ENCODE results near the gene TRIAP1.
"Not testable (repeated sequence)": the region's sequence is repeated elsewhere in the genome, so short reads cannot be mapped to it uniquely, and the experiment has no call there.

TRIAP1 gene

GRCh38 chr12:120453977-120454376, 7.8 kb upstream of the TRIAP1 start:
- Mint-ChIP-seq H3K36me3 (no peaks in the 10 kb centered on the region), H3K27ac (no peak overlapping the region), H3K4me3 (no peak overlapping the region)

DNA sequence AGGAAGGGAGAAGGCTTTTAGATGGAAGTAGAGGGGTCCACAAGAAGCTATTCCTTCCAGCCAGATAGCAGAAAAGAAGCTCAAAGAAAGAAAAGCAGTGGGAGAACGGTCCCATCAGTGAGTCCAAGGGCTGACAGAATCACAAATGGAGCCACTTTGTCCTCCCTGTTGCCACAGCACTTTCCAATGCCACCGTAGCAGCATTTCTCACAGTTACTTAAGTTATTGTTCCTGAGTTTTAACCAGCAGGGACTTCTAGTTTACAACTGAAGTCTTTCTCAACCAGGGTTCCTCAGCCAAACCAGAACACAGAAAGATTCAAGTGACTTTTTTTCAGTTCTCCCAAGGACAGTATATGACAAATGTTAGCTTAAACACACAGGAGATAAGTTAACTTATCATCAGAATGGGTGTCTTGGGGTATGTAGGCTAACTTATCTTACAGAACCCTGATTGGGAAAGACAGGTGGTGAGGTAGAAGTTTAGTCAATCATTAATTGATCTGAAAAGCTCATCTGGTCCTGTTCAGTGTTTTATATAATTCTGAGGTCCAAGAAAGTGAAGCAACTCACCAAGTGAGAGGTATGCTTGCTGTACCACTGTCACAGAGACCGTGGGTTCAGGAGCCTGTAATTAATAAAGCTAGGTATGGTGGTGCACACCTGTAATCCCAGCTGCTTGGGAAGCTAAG, 7.0 kb upstream of the TRIAP1 start:
- Mint-ChIP-seq H3K4me1 (peaks cover 11% of the 10 kb centered on the region), H3K4me3 (no peak overlapping the region), H3K27ac (peak overlapping the region; percentile 12), H3K9me3 (no peaks in the 10 kb centered on the region), H3K27me3 (no peaks in the 10 kb centered on the region), H3K36me3 (no peaks in the 10 kb centered on the region)

More at GRCh38 chr12:120453977-120454376, 7.8 kb upstream of the TRIAP1 start:
- Mint-ChIP-seq H3K27me3 (no peaks in the 10 kb centered on the region), H3K4me1 (peaks cover 10% of the 10 kb centered on the region), H3K9me3 (no peaks in the 10 kb centered on the region)

- not testable (repeated sequence) for H3K36me3 Mint-ChIP-seq, H3K4me3 Mint-ChIP-seq, H3K27me3 Mint-ChIP-seq, H3K9me3 Mint-ChIP-seq, H3K27ac Mint-ChIP-seq
- peaks cover 17% of the 10 kb centered on the region for H3K4me1 Mint-ChIP-seq
Observed at GRCh38 chr12:120452524-120452923, 6.3 kb upstream of the TRIAP1 start.

GRCh38 chr12:120447992-120448391, 1.8 kb upstream of the TRIAP1 start:
- Mint-ChIP-seq H3K4me3 (peak overlapping the region; percentile 95), H3K9me3 (no peaks in the 10 kb centered on the region), H3K27ac (no peak overlapping the region), H3K36me3 (peaks cover 4% of the 10 kb centered on the region), H3K4me1 (peaks cover 27% of the 10 kb centered on the region), H3K27me3 (no peaks in the 10 kb centered on the region)

DNA sequence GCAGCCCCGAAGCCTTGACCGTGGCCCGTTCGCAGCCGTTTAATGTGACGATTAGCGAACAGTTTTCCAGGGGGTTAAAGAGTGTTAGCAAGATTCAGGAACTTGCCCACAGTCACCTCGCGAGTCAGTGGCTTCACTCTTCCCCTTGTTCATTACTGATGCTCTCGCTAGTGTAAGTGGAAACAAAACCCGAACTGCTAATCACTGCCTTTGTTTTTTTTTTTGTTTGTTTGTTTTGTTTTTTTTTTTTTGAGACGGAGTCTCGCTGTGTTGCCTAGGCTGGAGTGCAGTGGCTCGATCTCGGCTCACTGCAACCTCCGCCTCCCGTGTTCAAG, 627 bp upstream of the TRIAP1 start:
- H3K27me3 Mint-ChIP-seq, H3K9me3 Mint-ChIP-seq, H3K36me3 Mint-ChIP-seq: not testable (repeated sequence)
- H3K27ac Mint-ChIP-seq, result peak overlapping the region; percentile 94
- peaks cover 27% of the 10 kb centered on the region for H3K4me1 Mint-ChIP-seq
- H3K4me3 Mint-ChIP-seq, result peak overlapping the region; percentile 95

DNA sequence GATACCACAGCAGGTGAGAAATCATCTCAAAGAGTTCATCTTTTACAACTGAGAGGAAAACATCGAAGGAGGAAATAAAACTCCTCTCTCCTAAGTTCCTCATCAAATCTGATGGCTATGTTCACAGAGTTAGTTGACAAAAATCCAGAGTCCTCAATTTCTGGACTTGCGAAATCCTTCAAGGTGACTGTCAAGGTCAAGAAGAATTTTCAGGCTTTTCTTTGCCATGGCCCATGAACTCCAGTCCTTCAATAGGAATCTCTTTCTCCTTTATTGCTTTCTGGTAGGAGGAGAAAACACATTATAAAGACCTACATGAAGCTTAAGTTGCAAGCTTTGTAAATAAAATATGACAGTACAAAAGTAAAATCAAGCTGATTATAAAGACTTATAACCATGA, 1.5 kb downstream of the TRIAP1 start:
- Mint-ChIP-seq H3K4me1 (peaks cover 35% of the 10 kb centered on the region), H3K4me3 (peak overlapping the region; percentile 95), H3K27ac (peak overlapping the region; percentile 35), H3K36me3 (peaks cover 4% of the 10 kb centered on the region), H3K9me3 (no peaks in the 10 kb centered on the region), H3K27me3 (no peaks in the 10 kb centered on the region)

DNA sequence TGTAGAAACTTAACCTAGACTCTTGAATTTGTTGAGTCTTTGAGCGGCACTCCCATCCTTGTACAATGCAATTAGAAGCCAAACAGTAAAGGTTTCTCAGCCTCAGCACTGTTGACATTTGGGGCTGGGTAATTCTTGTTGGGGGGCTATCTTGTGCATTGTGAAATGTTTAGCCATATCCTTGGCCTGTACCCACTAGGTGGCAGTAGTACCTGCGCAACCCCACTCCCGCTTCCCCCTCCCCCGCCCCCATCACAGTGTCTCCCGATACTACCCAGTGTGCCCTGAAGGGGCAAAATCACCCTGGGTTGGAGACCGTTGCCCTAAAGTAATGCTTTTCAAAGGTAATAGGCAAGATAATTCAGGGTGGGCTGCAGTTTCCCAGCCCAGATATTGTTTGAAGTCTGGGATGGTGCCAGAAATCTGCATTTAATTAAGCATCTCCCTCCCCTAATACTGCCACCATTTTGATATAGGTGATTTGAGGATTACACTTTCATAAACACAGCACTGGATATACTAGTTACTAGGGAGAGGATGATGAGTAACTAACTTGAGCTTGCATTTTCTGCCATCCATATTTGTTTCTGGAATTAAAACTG, 6.4 kb downstream of the TRIAP1 start:
- Mint-ChIP-seq H3K36me3 (no peaks in the 10 kb centered on the region), H3K4me1 (peaks cover 26% of the 10 kb centered on the region)

DNA sequence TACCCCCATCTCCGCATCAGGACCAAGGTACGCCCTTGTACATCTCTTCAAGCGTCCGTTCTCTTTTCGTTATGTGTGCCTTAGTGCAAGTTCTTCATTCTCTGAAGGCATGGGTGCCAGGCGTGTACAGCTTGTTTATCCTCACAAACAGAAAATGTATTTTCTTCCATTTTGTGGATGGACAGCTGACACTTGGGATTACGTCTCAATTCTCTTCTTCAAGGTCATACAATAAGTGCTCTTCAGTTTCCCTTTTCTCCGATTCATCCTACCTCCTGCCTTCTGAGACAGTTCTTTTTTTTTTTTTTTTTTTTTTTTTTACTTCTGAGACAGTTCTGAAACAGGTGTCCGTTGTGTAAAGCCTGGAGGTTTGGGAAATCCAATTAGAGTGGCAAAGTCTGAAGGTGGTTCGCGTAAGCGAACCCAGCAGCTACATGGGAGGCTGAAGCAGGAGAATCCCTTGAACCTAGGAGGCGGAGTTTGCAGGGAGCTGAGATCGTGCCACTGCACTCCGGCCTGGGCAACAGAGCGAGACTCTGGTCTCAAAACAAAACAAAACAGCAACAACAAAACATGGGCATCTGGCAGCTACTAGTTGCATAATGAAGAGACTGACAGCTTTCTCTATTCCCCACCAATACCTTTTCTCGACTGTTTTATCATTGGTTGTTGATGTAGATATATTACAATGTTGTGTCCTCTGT, 7.5 kb downstream of the TRIAP1 start:
- no peaks in the 10 kb centered on the region for H3K36me3 Mint-ChIP-seq
- H3K4me3 Mint-ChIP-seq, result peak overlapping the region; percentile 95
- H3K9me3 Mint-ChIP-seq, result no peaks in the 10 kb centered on the region
- peak overlapping the region; percentile 94 for H3K27ac Mint-ChIP-seq
- no peaks in the 10 kb centered on the region for H3K27me3 Mint-ChIP-seq
- H3K4me1 Mint-ChIP-seq, result peaks cover 23% of the 10 kb centered on the region

More for the DNA sequence above, 6.4 kb downstream of the TRIAP1 start:
- no peaks in the 10 kb centered on the region for H3K9me3 Mint-ChIP-seq
- H3K27ac Mint-ChIP-seq, result no peak overlapping the region
- H3K27me3 Mint-ChIP-seq, result no peaks in the 10 kb centered on the region
- peak overlapping the region; percentile 68 for H3K4me3 Mint-ChIP-seq

DNA sequence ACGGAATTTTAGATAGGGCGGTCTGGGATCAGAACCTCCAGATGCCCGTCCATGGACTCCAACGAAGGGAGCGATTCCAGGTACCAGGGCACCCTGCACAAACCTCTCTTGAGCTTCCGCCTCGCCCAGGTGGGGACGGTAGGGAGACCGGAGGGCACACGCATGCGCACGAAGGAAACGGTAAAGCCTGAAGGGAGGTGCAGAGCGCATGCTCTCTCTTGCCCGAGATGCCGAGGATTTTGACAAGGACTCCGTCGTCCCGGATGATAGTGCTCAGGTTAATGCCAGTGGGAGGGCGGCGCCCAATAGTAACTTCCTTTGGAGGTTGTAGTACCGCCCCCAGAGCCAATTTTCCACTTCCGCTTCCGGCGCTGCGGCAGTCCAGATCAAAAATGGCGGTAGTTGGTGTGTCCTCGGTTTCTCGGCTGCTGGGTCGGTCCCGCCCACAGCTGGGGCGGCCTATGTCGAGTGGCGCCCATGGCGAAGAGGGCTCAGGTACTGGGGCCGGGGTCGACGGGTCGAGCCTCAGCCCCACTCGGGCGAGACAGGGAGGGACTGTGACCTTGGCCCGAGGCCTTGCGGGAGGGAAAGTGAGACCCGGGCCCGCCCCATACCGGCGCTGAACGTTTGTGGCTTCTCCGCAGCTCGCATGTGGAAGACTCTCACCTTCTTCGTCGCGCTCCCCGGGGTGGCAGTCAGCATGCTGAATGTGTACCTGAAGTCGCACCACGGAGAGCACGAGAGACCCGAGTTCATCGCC, 8.3 kb downstream of the TRIAP1 start, which contains the start of gene COX6A1:
TSS of gene COX6A1 (plus strand) at position 379 of the 760 bp plus-strand sequence. CDS start at position 393, 14 bp downstream.
- Mint-ChIP-seq H3K9me3 (no peaks in the 10 kb centered on the region), H3K4me3 (peak within 1 kb of the TSS; percentile 95), H3K27me3 (no peaks in the 10 kb centered on the region), H3K36me3 (no peaks in the 10 kb centered on the region), H3K4me1 (peaks cover 22% of the 10 kb centered on the region), H3K27ac (peak within 1 kb of the TSS; percentile 95)

- Mint-ChIP-seq H3K36me3 (no peaks in the 10 kb centered on the region), H3K27me3 (peaks cover 1% of the 10 kb centered on the region), H3K9me3 (no peaks in the 10 kb centered on the region), H3K4me3 (no peak overlapping the region), H3K4me1 (peaks cover 11% of the 10 kb centered on the region), H3K27ac (no peak overlapping the region)
Observed at GRCh38 chr12:120432772-120433525, 13.2 kb downstream of the TRIAP1 start.

GRCh38 chr12:120429368-120429767, 16.8 kb downstream of the TRIAP1 start:
- H3K9me3 Mint-ChIP-seq, result no peaks in the 10 kb centered on the region
- H3K4me3 Mint-ChIP-seq, result no peak overlapping the region
- no peaks in the 10 kb centered on the region for H3K36me3 Mint-ChIP-seq
- peaks cover 1% of the 10 kb centered on the region for H3K27me3 Mint-ChIP-seq
- H3K4me1 Mint-ChIP-seq, result peaks cover 4% of the 10 kb centered on the region
- no peak overlapping the region for H3K27ac Mint-ChIP-seq

DNA sequence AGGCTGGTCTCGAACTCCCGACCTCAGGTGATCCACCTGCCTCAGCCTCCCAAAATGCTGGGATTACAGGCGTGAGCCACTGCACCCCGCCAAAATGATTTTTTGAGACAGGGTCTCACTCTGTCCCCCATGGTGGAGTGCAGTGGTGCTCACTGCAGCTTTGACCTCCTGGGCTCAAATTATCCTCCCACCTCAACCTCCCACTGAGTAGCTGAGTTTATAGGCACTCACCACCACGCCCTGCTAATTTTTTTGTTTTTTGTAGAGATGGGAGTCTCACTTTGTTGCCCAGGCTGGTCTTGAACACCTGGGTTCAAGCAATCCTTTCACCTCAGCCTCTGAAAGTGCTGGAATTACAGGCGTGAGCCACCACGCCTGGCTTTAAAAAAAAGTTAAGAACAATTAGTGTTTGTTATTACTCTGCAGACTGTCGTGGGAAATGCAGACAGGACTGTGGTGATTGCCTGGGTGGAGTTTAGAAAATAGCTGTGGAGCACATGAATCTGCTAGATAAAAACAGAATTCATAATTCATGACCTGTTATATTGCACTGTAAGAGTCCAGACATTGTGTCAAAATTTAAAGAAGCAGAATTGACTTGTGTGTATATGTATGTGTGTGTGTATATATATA, 17.5 kb downstream of the TRIAP1 start:
- no peaks in the 10 kb centered on the region for H3K36me3 Mint-ChIP-seq
- H3K9me3 Mint-ChIP-seq, result no peaks in the 10 kb centered on the region
- peaks cover 1% of the 10 kb centered on the region for H3K27me3 Mint-ChIP-seq
- H3K27ac Mint-ChIP-seq, result no peak overlapping the region
- no peak overlapping the region for H3K4me3 Mint-ChIP-seq
- peaks cover 4% of the 10 kb centered on the region for H3K4me1 Mint-ChIP-seq

GRCh38 chr12:120425797-120426196, 20.4 kb downstream of the TRIAP1 start:
- Mint-ChIP-seq H3K4me3 (no peak overlapping the region), H3K4me1 (peaks cover 4% of the 10 kb centered on the region), H3K27ac (no peak overlapping the region)

DNA sequence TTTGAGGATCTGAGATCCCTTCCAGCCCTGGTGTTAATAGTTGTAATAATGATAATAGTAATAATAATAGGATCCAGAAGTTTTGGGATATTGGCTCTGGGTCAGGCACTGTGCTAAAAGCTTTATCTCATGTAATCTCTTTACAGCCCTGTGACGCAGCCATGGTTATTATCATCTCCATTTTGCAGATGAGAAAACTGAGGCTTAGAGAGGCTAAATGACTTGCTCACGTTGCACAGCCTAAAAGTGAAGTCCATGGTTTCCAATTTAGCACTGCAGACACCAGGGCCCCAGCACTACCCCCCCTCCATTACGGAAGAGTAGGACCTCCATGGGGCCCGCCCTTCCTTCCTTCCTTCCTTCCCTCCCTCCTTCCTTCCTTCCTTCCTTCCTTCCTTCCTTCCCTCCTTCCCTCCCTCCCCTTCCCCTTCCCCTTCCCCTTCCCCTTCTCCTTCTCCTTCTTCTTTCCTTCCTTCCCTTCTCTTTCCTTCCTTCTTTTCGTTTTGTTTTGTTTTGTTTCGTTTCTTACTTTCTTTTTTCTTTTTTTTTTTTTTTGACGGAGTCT, 23.2 kb downstream of the TRIAP1 start:
- Mint-ChIP-seq H3K27ac (no peak overlapping the region), H3K4me3 (no peak overlapping the region)

More at GRCh38 chr12:120425797-120426196, 20.4 kb downstream of the TRIAP1 start:
- no peaks in the 10 kb centered on the region for H3K9me3 Mint-ChIP-seq
- peaks cover 1% of the 10 kb centered on the region for H3K27me3 Mint-ChIP-seq
- no peaks in the 10 kb centered on the region for H3K36me3 Mint-ChIP-seq

More for the DNA sequence above, 23.2 kb downstream of the TRIAP1 start:
- no peaks in the 10 kb centered on the region for H3K27me3 Mint-ChIP-seq
- no peaks in the 10 kb centered on the region for H3K36me3 Mint-ChIP-seq
- no peaks in the 10 kb centered on the region for H3K9me3 Mint-ChIP-seq
- no peaks in the 10 kb centered on the region for H3K4me1 Mint-ChIP-seq

Measured in activated naive CD4-positive, alpha-beta T cell treated with anti-CD3 and anti-CD28 coated beads, Interleukin-2, amount 50 U/mL, for 24 hours (primary cell).